IPS-11a (cell line): ENCODE data around the gene RARA.

Experiments
- H3K4me3 ChIP-seq: one replicate; pipeline ENCODE4 v1.5.1; 2013; ENCODE audit warnings: low read depth, low read length, control low read depth

RARA gene

GRCh38 chr17:40327244-40327729 lies 18.3 kb downstream of the RARA start:
- no peak overlapping the region for H3K4me3 ChIP-seq

- no peak overlapping the region for H3K4me3 ChIP-seq
Observed at GRCh38 chr17:40327735-40328385, 18.9 kb downstream of the RARA start.

- H3K4me3 ChIP-seq = no peak overlapping the region
Observed at GRCh38 chr17:40328386-40328766, 19.4 kb downstream of the RARA start.

GRCh38 chr17:40329839-40330794 lies 21.1 kb downstream of the RARA start:
- H3K4me3 ChIP-seq = no peak overlapping the region

- no peak overlapping the region for H3K4me3 ChIP-seq
Observed at GRCh38 chr17:40330850-40331470, 22.0 kb downstream of the RARA start.

- no peak overlapping the region for H3K4me3 ChIP-seq
Observed at GRCh38 chr17:40331743-40332641, 23.0 kb downstream of the RARA start.

GRCh38 chr17:40333781-40334448 lies 24.9 kb downstream of the RARA start:
- no peak overlapping the region for H3K4me3 ChIP-seq

- H3K4me3 ChIP-seq = no peak overlapping the region
Observed at GRCh38 chr17:40335620-40336019, 26.6 kb downstream of the RARA start.

- no peak overlapping the region for H3K4me3 ChIP-seq
Observed at GRCh38 chr17:40337351-40337750, 28.4 kb downstream of the RARA start.

- H3K4me3 ChIP-seq = no peak overlapping the region
Observed at GRCh38 chr17:40338058-40338457, 29.1 kb downstream of the RARA start.

- no peak overlapping the region for H3K4me3 ChIP-seq
Observed at GRCh38 chr17:40338941-40339649, 30.1 kb downstream of the RARA start.

- H3K4me3 ChIP-seq = no peak overlapping the region
Observed at GRCh38 chr17:40340327-40340726, 31.3 kb downstream of the RARA start.

- H3K4me3 ChIP-seq = peak overlapping the region; percentile 33
Observed at GRCh38 chr17:40340880-40341807, 32.2 kb downstream of the RARA start.

GRCh38 chr17:40341808-40342503 lies 33.0 kb downstream of the RARA start:
- H3K4me3 ChIP-seq = peak overlapping the region; percentile 33

- peak overlapping the region; percentile 33 for H3K4me3 ChIP-seq
Observed at GRCh38 chr17:40342504-40343218, 33.7 kb downstream of the RARA start.

GRCh38 chr17:40343219-40344119 lies 34.5 kb downstream of the RARA start:
- peak overlapping the region; percentile 33 for H3K4me3 ChIP-seq
